HG03045 (cell line): ENCODE data around the gene PLOD3.

Experiments
- ATAC-seq: cut with Tn5 transposase; IDR thresholded peaks from one replicate; pipeline ENCODE4 v1.9.1; 2021; ENCODE audit warnings: mild to moderate bottlenecking, moderate library complexity; ENCODE audit not compliant: unreplicated experiment

Gene PLOD3

GRCh38 chr7:101239191-101239950 lies 22.0 kb upstream of the PLOD3 start:
- ATAC-seq = no peak

DNA sequence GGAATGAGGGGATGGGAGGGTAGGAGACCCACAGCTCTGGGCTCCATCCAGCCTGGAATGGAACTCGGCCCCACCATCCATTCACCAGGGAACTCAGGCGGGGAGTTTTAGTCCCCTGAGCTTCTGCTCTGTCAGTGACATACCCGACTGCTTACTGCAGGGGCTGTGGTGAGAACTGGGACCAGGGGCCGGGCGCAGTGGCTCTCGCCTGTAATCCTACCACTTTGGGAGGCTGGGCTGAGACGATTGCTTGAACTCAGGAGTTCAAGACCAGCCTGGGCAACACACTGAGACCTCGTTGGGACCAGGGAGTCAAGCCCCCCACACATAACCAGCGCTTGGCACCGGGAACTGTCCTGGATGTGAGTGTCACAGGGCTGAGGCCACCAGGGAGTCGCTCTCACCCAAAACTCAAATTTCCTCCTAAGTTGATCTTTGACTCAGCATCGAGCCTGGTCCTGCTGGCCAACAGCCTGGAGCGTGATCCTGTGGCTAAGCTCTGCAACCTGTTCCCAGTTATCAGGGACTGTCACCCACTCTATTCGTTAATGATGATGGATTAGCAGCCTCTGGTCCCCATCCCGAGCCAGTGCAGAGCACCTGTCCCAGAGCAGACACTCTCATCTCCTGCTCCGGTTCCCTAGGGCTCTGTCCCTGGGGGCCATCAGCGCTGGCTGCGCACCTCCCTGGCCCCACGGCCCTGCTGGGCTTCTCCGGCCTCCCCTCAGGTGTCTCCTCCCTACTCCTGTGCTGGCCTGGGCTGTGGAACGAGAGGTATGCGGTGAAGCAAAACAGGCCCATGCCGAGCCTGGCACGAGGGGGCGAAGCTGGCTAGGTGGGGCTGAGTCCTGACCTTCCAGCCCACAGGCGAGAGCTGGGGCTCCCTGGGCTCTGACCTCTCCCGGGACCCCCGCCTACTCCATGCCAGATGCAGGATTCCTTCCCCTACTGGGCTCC lies 21.1 kb upstream of the PLOD3 start:
- no peak for ATAC-seq

- ATAC-seq = no peak
Measured at GRCh38 chr7:101237206-101238067, 20.1 kb upstream of the PLOD3 start, which contains the start of gene CLDN15. CLDN15 (minus strand) TSS chr7:101237802; CDS start chr7:101237581, 221 bp downstream.

DNA sequence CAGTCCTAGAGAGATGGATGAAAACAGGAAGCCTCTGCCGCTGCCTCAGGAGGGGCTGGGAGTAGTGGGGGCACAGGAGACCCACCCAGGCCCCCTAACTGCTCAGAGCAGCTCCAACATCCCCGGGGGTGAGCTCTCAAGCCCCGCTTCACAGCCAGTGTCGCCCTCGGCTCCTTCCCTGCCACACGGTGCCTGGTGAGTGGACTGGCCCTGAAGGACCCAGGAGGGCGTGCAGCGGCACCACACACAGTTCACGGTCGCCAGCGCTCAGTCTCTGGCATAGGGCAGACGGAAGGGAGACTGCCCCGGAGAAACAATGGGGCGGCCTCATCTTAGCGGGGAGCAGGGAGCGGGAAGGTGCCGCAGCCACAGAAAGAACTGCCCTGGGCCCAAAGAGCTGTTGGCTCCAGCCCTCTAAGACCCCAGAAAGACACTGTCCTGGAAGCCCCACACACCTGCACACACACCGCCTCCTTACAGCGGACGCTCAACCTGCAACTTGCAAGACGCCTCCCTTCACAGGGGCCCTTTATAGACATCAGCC lies 19.0 kb upstream of the PLOD3 start:
- no peak for ATAC-seq

- no peak for ATAC-seq
Measured at GRCh38 chr7:101235522-101235921, 18.1 kb upstream of the PLOD3 start.

- no peak for ATAC-seq
Measured at GRCh38 chr7:101235050-101235449, 17.7 kb upstream of the PLOD3 start.

DNA sequence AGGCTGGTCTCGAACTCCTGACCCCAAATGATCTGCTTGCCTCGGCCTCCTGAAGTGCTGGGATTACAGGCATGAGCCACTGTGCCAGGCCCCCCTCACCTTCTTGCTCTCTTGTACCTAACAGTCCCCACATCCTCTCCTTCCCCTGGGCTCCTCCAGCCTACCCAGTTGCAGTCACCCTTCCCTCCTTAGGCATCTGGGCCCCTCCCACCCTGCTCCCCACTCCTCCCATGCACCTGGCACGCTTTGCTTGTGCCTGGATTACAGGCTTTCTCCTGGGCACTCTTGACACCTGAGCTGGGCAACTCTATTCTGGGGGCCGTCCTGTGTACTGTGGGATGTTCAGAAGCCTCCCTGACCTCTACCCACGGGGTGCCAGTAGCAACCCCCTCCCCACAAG lies 17.3 kb upstream of the PLOD3 start:
- ATAC-seq = no peak

GRCh38 chr7:101233907-101234547 lies 16.6 kb upstream of the PLOD3 start:
- no peak for ATAC-seq

- ATAC-seq = no peak
Measured at GRCh38 chr7:101232141-101232850, 14.9 kb upstream of the PLOD3 start.

DNA sequence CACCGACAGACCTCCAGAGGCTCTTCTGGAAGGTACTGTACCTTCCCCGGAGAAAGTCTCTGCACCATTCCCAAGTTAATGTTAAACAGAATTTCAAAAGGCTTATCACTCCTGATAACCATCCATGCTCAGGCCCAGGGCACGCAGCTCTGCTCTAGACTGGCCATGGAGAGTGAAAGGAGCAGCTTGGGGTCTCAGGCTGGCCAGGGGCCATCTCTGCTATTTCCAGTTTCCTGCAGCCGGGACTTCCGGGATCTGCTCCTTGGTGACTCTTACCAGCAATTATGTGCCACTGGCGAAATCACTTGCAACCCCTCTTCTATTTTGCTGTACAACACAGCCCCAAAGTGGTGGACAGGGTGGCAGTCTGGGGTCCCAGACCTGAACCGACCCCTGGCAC lies 14.3 kb upstream of the PLOD3 start:
- no peak for ATAC-seq

DNA sequence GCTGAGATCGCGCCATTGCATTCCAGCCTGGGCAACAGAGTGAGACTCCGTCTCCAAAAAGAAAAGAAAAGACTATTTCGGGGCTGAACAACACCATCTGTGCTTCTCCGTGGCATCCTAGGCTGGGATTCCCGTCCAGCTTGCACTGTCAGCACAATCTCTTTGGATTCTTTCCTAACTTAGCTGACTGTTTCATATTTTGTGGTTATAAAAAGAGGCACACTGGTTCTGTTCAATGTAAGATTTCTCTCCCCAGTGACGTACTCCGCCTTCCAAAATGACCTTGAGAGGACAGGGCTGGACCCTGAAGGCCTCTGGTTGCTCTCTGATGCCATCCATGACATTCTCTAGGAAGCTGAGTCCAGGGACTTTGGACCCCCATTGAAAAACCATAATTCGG lies 9.3 kb upstream of the PLOD3 start:
- no peak for ATAC-seq

DNA sequence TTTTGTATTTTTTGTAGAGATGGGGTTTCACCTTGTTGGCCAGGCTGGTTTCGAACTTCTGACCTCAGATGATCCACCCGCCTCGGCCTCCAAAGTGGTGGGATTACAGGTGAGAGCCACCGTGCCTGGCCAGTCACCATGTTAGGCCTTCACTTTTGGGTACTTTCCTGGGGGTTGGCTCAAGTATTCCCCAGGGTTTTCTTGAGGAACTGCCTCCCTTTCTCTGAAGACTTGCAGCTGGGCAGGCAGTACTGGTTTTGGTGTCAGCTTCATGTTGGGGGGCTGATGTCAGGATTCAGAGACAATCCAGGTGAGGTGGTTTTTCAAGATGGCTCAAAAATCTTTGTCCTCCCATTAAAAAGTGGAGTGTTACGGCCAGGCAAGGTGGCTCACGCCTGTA lies 8.3 kb upstream of the PLOD3 start:
- ATAC-seq = no peak

DNA sequence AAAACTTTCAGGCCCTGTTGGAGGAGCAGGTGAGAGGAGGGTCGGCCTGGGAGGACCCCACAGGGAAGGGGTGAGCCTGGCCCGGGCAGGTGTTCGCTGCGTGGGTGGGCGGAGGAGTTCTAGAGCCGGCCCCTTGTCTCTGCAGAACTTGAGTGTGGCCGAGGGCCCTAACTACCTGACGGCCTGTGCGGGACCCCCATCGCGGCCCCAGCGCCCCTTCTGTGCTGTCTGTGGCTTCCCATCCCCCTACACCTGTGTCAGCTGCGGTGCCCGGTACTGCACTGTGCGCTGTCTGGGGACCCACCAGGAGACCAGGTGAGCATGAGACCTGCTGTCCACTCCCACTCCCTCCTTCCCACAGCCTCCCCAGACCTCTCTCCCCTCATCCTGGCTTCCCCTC lies 6.1 kb upstream of the PLOD3 start:
- ATAC-seq = no peak

DNA sequence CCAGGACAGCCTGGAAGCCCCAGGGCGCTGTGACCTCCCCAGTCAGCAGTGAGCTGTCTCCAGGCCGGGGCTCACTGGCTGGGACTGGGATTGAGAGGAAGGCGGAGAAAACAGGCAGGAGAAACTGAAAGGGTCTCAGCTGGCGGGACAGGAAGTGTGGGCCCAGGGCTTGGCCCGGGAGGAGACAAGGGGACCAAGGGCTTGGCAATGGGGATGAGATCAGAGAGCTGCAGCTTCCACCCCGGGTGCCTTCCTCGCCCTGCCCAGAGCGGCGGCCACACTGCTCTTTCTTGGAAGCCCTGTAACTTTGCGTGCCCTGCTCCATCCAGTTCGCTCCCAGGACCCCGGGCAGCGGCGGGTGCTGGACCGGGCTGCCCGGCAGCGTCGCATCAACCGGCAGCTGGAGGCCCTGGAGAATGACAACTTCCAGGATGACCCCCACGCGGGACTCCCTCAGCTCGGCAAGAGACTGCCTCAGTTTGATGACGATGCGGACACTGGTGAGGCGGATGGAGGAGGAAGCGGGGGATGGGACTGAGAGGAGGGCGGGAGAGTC lies 5.0 kb upstream of the PLOD3 start:
- no peak for ATAC-seq

DNA sequence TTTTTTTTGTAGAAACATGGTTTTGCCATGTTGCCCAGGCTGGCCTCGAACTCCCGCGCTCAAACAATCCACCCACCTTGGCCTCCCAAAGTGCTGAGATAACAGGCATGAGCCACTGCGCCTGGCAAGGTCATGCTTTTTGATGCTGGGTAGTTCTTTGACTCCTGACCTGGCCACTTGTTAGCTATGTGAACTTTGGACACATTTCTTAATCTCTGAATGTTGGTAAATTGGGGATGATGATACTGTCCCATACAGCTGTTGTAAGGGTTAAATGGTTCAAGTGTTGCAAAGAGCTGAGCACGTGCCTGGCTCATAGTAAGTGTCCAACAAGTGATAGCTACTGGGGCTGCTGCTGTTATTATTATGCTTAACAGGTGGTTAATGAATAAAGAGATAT lies 2.9 kb upstream of the PLOD3 start:
- ATAC-seq = no peak

GRCh38 chr7:101218236-101219125 lies 1.1 kb upstream of the PLOD3 start:
- peak; percentile 15 for ATAC-seq

- peak; percentile 23 for ATAC-seq
Measured at GRCh38 chr7:101216860-101217387, 457 bp downstream of the PLOD3 start.
